Lung (tissue), 12 donors: ENCODE measurements around the gene HNRNPA2B1. TPM values are rescaled to one million over a fixed set of nuclear protein-coding genes. Genes with fewer than 3 reads are reported as not detected.
"Not testable (repeated sequence)": the region's sequence is repeated elsewhere in the genome, so short reads cannot be mapped to it uniquely, and the experiment has no call there.

Experiments used
- ATAC-seq: fragments of 200-7000 bp; cut with Tn5 transposase; one replicate; pipeline ENCODE4 v1.9.1; 2020; ENCODE audit warnings: moderate number of reproducible peaks; ENCODE audit not compliant: insufficient read depth, low FRiP score
- DNase-seq, 3 donors: peaks; one replicate each; pipeline ENCODE4 v3.0.0-alpha.2; 2013 to 2017
- H3K27ac ChIP-seq, 2 donors: one replicate each; pipeline ENCODE4 v1.5.1; 2013; ENCODE audit warnings: mild to moderate bottlenecking in 2 of 2, moderate library complexity in 2 of 2, control low read depth in 1 of 2, inconsistent platforms in 1 of 2, low read depth in 1 of 2, low read length in 1 of 2
- H3K27me3 ChIP-seq, 3 donors: one replicate each; pipeline ENCODE4 v1.5.1; 2013; ENCODE audit warnings: low read length in 2 of 3; ENCODE audit not compliant: control insufficient read depth in 3 of 3, insufficient read depth in 3 of 3
- H3K36me3 ChIP-seq, 4 donors: one replicate each; pipeline ENCODE4 v1.5.1; 2013; ENCODE audit warnings: low read length in 4 of 4, mild to moderate bottlenecking in 1 of 4, moderate library complexity in 1 of 4; ENCODE audit not compliant: control insufficient read depth in 4 of 4, insufficient read depth in 4 of 4
- H3K4me1 ChIP-seq, 5 donors: one replicate each; pipeline ENCODE4 v1.5.1; 2013; ENCODE audit warnings: low read length in 5 of 5, mild to moderate bottlenecking in 2 of 5, moderate library complexity in 1 of 5; ENCODE audit not compliant: control insufficient read depth in 5 of 5, insufficient read depth in 5 of 5
- H3K4me3 ChIP-seq: one replicate; pipeline ENCODE4 v1.5.1; 2013; ENCODE audit warnings: mild to moderate bottlenecking, control low read depth, moderate library complexity
- H3K9ac ChIP-seq, 2 donors: one replicate each; pipeline ENCODE4 v1.5.1; 2013; ENCODE audit warnings: low read length in 2 of 2, control low read depth in 1 of 2; ENCODE audit not compliant: insufficient read depth in 1 of 2
- H3K9me3 ChIP-seq, 4 donors: one replicate each; pipeline ENCODE4 v1.5.1; 2013; ENCODE audit warnings: low read length in 3 of 4, mild to moderate bottlenecking in 1 of 4, moderate library complexity in 1 of 4; ENCODE audit not compliant: control insufficient read depth in 4 of 4, insufficient read depth in 3 of 4
- WGBS, 2 donors: extraction: QIAGEN DNeasy Blood & Tissue Kit; methylation state at CpG; one replicate each; pipeline ENCODE4 v1.1.7; 2013; 5-methylcytosine and 5-hydroxymethylcytosine counted together
- polyA plus RNA-seq, 2 donors: library from polyadenylated mRNA; stranded (reverse); fragments of 200-250 nt; gene quantifications; one replicate each; pipeline ENCODE4 v1.2.1, GENCODE V29; 2013
- total RNA-seq, 2 donors: library from RNA; depleted of rRNA in 1 of 2; stranded (reverse); fragments of >200 nt in 1 of 2; gene quantifications; one replicate each; pipeline ENCODE4 v1.2.1, GENCODE V29; 2014 to 2021
- TF ChIP-seq, protein P1 (sequence below): IDR thresholded peaks from 2 replicates; pipeline ENCODE4 v1.5.1; 2012; ENCODE audit warnings: mild to moderate bottlenecking; ENCODE audit errors: control extremely low read depth, extremely low read depth
- donor health status: control.
- donor health status: control.
- donor health status: Bipolar disorder and iron deficiency.
- donor health status: healthy.
- donor health status: DM: yes; HTN: yes; CAD: no.

The HNRNPA2B1 gene
- total and polyA plus RNA-seq, 4 donors, result 363 to 572 (median 482) TPM

DNA sequence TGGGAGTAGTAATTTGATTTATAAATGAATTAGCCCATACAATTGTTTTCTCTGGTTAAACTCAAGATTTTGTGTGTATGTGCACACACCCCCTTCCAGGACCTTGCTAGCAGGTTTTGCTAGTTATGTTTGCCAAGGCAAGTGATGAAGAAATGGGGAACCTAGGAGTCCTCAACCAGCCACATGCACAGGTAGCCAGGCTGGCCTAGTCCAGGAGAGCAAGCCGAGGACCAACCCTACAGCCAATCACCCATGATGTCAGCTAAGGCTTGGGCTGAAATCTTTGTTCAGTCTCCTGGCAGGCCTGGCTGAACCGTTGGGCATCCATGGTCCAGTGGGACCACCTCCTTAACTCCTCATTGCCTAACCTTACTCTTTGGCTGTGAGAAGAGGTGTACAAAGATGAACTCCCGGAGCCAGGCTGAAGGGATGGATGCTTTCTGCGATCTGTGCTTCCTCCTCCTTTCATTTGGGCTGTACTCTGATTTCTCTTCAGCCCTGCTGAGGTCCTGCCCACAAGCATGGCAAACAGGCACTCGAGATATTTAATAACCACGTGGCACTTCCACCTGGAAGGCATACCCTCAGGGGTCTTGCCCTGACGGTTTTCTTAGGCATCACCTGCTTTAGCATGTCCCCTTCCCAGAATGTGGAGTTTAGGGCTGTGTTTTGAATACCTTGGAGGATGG is 22.1 kb downstream of the HNRNPA2B1 start:
- WGBS, 2 donors, result 83 to 92% methylated on average over 7 of the region's 7 CpGs
- Histone ChIP-seq H3K4me1 (no peaks in the 10 kb centered on the region), H3K27me3 (peaks cover 0 to 2% (median 0%) of the 10 kb centered on the region in 3 donors), H3K4me3 (no peak overlapping the region), H3K27ac (no peak overlapping the region), H3K9me3 (no peaks in the 10 kb centered on the region), H3K36me3 (no peaks in the 10 kb centered on the region), H3K9ac (no peak overlapping the region)
- TF ChIP-seq, protein P1, sequence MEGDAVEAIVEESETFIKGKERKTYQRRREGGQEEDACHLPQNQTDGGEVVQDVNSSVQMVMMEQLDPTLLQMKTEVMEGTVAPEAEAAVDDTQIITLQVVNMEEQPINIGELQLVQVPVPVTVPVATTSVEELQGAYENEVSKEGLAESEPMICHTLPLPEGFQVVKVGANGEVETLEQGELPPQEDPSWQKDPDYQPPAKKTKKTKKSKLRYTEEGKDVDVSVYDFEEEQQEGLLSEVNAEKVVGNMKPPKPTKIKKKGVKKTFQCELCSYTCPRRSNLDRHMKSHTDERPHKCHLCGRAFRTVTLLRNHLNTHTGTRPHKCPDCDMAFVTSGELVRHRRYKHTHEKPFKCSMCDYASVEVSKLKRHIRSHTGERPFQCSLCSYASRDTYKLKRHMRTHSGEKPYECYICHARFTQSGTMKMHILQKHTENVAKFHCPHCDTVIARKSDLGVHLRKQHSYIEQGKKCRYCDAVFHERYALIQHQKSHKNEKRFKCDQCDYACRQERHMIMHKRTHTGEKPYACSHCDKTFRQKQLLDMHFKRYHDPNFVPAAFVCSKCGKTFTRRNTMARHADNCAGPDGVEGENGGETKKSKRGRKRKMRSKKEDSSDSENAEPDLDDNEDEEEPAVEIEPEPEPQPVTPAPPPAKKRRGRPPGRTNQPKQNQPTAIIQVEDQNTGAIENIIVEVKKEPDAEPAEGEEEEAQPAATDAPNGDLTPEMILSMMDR, result no peak
- ATAC-seq, result no peak
- no peak for DNase-seq

DNA sequence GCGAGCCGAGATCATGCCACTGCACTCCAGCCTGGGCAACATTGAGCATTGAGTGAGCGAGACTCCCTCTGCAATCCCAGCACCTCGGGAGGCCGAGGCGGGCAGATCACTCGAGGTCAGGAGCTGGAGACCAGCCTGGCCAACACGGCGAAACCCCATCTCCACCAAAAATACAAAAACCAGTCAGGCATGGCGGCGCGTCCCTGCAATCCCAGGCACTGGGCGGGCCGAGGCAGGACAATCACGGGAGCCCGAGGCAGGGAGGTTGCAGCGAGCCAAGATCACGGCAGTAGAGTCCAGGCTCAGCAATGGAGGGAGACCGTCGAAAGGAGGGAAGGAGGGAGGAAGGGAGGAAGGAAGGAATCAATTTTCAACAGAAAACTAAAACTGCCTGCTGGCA is 23.3 kb downstream of the HNRNPA2B1 start:
- not testable (repeated sequence) for H3K27me3 ChIP-seq, H3K4me1 ChIP-seq, H3K36me3 ChIP-seq, H3K9ac ChIP-seq, H3K9me3 ChIP-seq, H3K4me3 ChIP-seq, H3K27ac ChIP-seq, ATAC-seq, DNase-seq
- WGBS, 2 donors, result 93 to 95% methylated on average over 19 to 20 of the region's 20 CpGs

DNA sequence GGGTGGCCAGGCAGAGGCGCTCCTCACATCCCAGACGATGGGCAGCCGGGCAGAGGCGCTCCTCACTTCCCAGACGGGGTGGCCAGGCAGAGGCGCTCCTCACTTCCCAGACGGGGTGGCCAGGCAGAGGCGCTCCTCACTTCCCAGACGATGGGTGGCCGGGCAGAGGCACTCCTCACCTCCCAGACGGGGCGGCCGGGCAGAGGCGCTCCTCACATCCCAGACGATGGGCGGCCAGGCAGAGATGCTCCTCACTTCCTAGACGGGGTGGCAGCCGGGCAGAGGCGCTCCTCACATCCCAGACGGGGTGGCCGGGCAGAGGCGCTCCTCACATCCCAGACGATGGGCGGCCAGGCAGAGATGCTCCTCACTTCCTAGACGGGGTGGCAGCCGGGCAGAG is 23.9 kb downstream of the HNRNPA2B1 start:
- H3K27me3 ChIP-seq, H3K4me1 ChIP-seq, H3K36me3 ChIP-seq, DNase-seq, H3K9me3 ChIP-seq, ATAC-seq, H3K4me3 ChIP-seq, H3K27ac ChIP-seq, H3K9ac ChIP-seq: not testable (repeated sequence)
- 92 to 93% methylated on average over 9 to 13 of the region's 26 CpGs for WGBS, 2 donors

DNA sequence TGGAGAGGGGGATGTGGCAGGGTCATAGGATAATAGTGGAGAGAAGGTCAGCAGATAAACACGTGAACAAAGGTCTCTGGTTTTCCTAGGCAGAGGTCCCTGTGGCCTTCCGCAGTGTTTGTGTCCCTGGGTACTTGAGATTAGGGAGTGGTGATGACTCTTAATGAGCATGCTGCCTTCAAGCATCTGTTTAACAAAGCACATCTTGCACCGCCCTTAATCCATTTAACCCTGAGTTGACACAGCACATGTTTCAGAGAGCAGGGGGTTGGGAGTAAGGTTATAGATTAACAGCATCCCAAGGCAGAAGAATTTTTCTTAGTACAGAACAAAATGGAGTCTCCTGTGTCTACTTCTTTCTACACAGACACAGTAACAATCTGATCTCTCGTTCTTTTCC is 24.6 kb downstream of the HNRNPA2B1 start:
- not testable (repeated sequence) for ATAC-seq, H3K27ac ChIP-seq, DNase-seq, H3K9me3 ChIP-seq, H3K4me3 ChIP-seq, H3K9ac ChIP-seq, H3K36me3 ChIP-seq, H3K4me1 ChIP-seq, H3K27me3 ChIP-seq
- WGBS, 2 donors, result 76 to 88% methylated on average over 2 of the region's 4 CpGs

DNA sequence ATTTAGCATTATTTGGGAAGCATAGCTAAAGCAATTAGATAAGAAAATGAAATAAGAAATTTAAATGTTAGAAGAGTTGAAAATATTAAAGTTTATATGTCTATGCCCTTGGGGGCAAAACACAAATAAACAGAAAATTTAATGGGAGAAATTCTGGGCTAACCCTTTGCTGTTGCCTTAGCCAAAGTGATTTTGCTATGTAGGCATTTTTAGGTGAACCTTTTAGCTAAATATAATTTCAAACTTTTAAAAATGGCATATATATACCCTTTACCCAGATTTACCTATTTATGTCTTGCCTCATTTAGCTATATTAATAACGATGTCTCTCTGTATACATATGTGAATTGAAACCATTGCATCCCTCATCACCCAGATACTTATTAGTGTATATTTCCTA is 28.5 kb downstream of the HNRNPA2B1 start:
- WGBS, 2 donors, result 96 to 100% methylated on average over 1 of the region's 1 CpG
- H3K27me3 ChIP-seq, result no peaks in the 10 kb centered on the region
- TF ChIP-seq, protein P1, result no peak
- H3K27ac ChIP-seq, result no peak overlapping the region
- no peak for DNase-seq
- no peak overlapping the region for H3K4me3 ChIP-seq
- peaks cover 0 to 3% (median 0%) of the 10 kb centered on the region in 4 donors for H3K36me3 ChIP-seq
- no peak overlapping the region for H3K9ac ChIP-seq
- ATAC-seq, result no peak
- H3K9me3 ChIP-seq, result no peaks in the 10 kb centered on the region
- H3K4me1 ChIP-seq, result peaks cover 0 to 5% (median 0%) of the 10 kb centered on the region in 5 donors
